Neuronal stem cell (in vitro differentiated cells): ENCODE data around the gene USP30.
"Not testable (repeated sequence)": the region's sequence is repeated elsewhere in the genome, so short reads cannot be mapped to it uniquely, and the experiment has no call there.

Experiments used
- DNase-seq: peaks from one replicate; pipeline ENCODE4 v3.0.0-alpha.2; 2013; ENCODE audit warnings: low spot score
- H2AFZ ChIP-seq: one replicate; pipeline ENCODE4 v1.6.1; 2013; ENCODE audit warnings: mild to moderate bottlenecking, low read length, inconsistent platforms
- H2AK5ac ChIP-seq: 2 replicates; pipeline ENCODE4 v1.6.1; 2013; ENCODE audit warnings: low read depth, mild to moderate bottlenecking, inconsistent platforms, low read length, moderate library complexity, mixed read lengths
- H2BK120ac ChIP-seq: 2 replicates; pipeline ENCODE4 v1.6.1; 2013; ENCODE audit warnings: low read depth, mild to moderate bottlenecking, inconsistent platforms, low read length, moderate library complexity, mixed read lengths
- H2BK12ac ChIP-seq: one replicate; pipeline ENCODE4 v1.6.1; 2013; ENCODE audit warnings: low read length, inconsistent platforms
- H2BK15ac ChIP-seq: 2 replicates; pipeline ENCODE4 v1.6.1; 2013; ENCODE audit warnings: mild to moderate bottlenecking, low read length, inconsistent platforms, mixed read lengths
- H2BK5ac ChIP-seq: one replicate; pipeline ENCODE4 v1.6.1; 2013; ENCODE audit warnings: inconsistent platforms, mild to moderate bottlenecking, low read length, moderate library complexity
- H3K14ac ChIP-seq: one replicate; pipeline ENCODE4 v1.6.1; 2013; ENCODE audit warnings: low read length, inconsistent platforms
- H3K18ac ChIP-seq: 2 replicates; pipeline ENCODE4 v1.6.1; 2013; ENCODE audit warnings: low read length, inconsistent platforms
- H3K23ac ChIP-seq: 2 replicates; pipeline ENCODE4 v1.6.1; 2013; ENCODE audit warnings: low read depth, mild to moderate bottlenecking, mixed read lengths, low read length, inconsistent platforms; ENCODE audit not compliant: poor library complexity
- H3K27ac ChIP-seq: replicated peaks from 3 replicates; pipeline ENCODE4 v1.5.1; 2013; ENCODE audit warnings: low read length, inconsistent platforms
- H3K27me3 ChIP-seq, 3 experiments: 2 replicates each; pipeline ENCODE4 v1.6.1; 2013; ENCODE audit warnings: low read length in 3 of 3, mild to moderate bottlenecking in 2 of 3, inconsistent platforms in 1 of 3, low read depth in 1 of 3, mixed read lengths in 1 of 3, moderate library complexity in 1 of 3; ENCODE audit not compliant: control insufficient read depth in 3 of 3, insufficient read depth in 3 of 3
- H3K36me3 ChIP-seq, 2 donors: replicated peaks in 1 of 2; 2 replicates each; pipeline ENCODE4 v1.6.1; 2013; ENCODE audit warnings: low read length in 2 of 2; ENCODE audit not compliant: control insufficient read depth in 2 of 2, insufficient read depth in 2 of 2
- H3K4ac ChIP-seq: 2 replicates; pipeline ENCODE4 v1.6.1; 2013; ENCODE audit warnings: inconsistent platforms, mild to moderate bottlenecking, low read length, moderate library complexity
- H3K4me1 ChIP-seq, 2 donors: 1 replicate in 1 of 2; 2 replicates in 1 of 2; pipeline ENCODE4 v1.6.1; 2013; ENCODE audit warnings: low read length in 2 of 2, low read depth in 1 of 2; ENCODE audit not compliant: control insufficient read depth in 2 of 2, insufficient read depth in 1 of 2
- H3K4me2 ChIP-seq: one replicate; pipeline ENCODE4 v1.6.1; 2013; ENCODE audit warnings: mild to moderate bottlenecking, low read length, inconsistent platforms; ENCODE audit not compliant: insufficient read depth, poor library complexity, severe bottlenecking
- H3K4me3 ChIP-seq, 2 donors: 2 replicates each; pipeline ENCODE4 v1.5.1; 2013; ENCODE audit warnings: low read length in 2 of 2, mild to moderate bottlenecking in 2 of 2, inconsistent platforms in 1 of 2, moderate library complexity in 1 of 2
- H3K79me1 ChIP-seq: one replicate; pipeline ENCODE4 v1.6.1; 2013; ENCODE audit warnings: low read depth, mild to moderate bottlenecking, inconsistent platforms, low read length, moderate library complexity
- H3K9ac ChIP-seq: one replicate; pipeline ENCODE4 v1.6.1; 2013; ENCODE audit warnings: mild to moderate bottlenecking, low read depth, low read length, inconsistent platforms; ENCODE audit not compliant: poor library complexity
- H3K9me3 ChIP-seq, 2 donors: replicated peaks in 1 of 2; 2 replicates each; pipeline versions ENCODE3 to v1.6.1; 2013; ENCODE audit warnings: low read length in 2 of 2, mild to moderate bottlenecking in 2 of 2, inconsistent platforms in 1 of 2, low read depth in 1 of 2, mixed read lengths in 1 of 2, moderate library complexity in 1 of 2; ENCODE audit not compliant: control insufficient read depth in 2 of 2, insufficient read depth in 1 of 2
- H4K8ac ChIP-seq: one replicate; pipeline ENCODE4 v1.6.1; 2013; ENCODE audit warnings: low read depth, mild to moderate bottlenecking, inconsistent platforms, low read length, moderate library complexity
- H4K91ac ChIP-seq: one replicate; pipeline ENCODE4 v1.6.1; 2013; ENCODE audit warnings: low read length, low read depth, mild to moderate bottlenecking, inconsistent platforms; ENCODE audit not compliant: poor library complexity
- WGBS, 2 donors: extraction: QIAGEN DNeasy Blood & Tissue Kit; methylation state at CpG; one replicate each; pipeline ENCODE4 v1.1.7; 2013; ENCODE audit warnings: missing lambda C conversion rate in 2 of 2, mixed read lengths in 1 of 2; ENCODE audit not compliant: insufficient read length in 2 of 2, insufficient replicate concordance in 1 of 2; ENCODE audit errors: extremely low coverage in 2 of 2; 5-methylcytosine and 5-hydroxymethylcytosine counted together

The USP30 gene

DNA sequence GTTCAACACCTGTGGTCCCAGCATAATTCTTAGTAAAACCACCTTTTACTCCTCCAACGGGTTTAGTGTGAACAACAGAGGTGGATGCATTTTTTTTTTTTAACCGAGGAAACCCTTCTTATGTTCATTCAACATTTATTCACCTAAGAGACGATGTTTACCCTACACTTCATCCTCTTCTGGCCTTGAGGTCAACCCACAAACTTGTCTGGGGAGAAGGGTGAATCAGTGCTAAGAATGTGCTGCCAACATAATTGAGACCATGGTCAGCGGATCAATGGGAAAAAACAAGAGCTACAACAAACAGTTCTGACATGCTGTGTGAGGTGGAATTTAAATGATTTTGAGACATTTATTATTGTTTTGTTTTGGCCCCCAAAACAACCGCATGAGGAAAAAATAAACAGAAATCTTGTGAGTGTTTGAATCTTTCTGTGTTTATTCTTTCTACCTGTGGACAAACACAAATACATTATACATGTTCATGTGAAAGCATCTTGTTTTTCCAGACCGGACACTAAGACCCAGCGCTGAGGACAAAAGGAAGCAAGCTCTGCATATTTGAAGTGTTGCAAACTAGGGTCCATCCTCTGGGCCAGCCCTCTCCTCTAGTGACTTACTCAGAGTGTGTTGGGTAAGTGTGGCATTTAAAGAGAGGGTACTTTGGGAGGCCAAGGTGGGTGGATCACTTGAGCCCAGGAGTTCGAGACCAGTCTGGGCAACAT, 5.1 kb upstream of the USP30 start:
- DNase-seq, result no peak
- no peak overlapping the region for H3K4me3 ChIP-seq
- no CpG with 5 or more reads among the region's 8 CpGs for WGBS, 2 donors
- no peak overlapping the region for H3K4ac ChIP-seq
- no peak overlapping the region for H2BK5ac ChIP-seq
- H4K91ac ChIP-seq, result no peak overlapping the region
- H3K18ac ChIP-seq, result no peak overlapping the region
- no peak overlapping the region for H3K4me2 ChIP-seq
- H2AFZ ChIP-seq, result no peak overlapping the region
- no peak overlapping the region for H2AK5ac ChIP-seq
- H3K27ac ChIP-seq, result no peak overlapping the region
- no peaks in the 10 kb centered on the region for H3K36me3 ChIP-seq
- H3K27me3 ChIP-seq, result peaks cover 0 to 2% (median 0%) of the 10 kb centered on the region in 3 experiments
- H2BK120ac ChIP-seq, result no peak overlapping the region
- peaks cover 0 to 4% of the 10 kb centered on the region in 2 donors for H3K4me1 ChIP-seq
- H3K9ac ChIP-seq, result no peak overlapping the region
- no peak overlapping the region for H2BK12ac ChIP-seq
- H2BK15ac ChIP-seq, result no peak overlapping the region
- no peak overlapping the region for H3K14ac ChIP-seq
- no peak overlapping the region for H4K8ac ChIP-seq
- no peaks in the 10 kb centered on the region for H3K79me1 ChIP-seq
- H3K23ac ChIP-seq, result no peak overlapping the region
- no peaks in the 10 kb centered on the region for H3K9me3 ChIP-seq

DNA sequence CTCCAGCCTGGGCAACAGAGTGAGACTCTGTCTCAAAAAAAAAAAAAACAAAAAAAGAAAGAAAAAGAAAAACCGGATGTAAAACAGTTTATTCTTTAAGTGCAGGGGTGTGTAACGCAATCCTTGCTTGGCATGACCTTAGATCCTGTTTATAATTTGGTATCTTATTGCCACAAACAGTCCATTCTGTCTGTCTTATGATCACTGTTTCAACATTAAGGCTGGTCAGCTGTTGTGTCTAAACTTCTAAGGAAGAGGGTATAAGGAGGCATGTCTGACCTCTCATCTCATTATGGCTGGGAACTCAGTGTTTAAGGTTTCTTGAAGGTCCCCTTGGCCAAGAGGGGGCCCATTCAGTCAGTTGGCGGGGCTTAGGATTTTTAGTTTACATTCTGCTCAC, 3.7 kb upstream of the USP30 start:
- H2AK5ac ChIP-seq, H3K79me1 ChIP-seq, H4K8ac ChIP-seq, H3K4me3 ChIP-seq, H2BK120ac ChIP-seq, H2BK15ac ChIP-seq, H3K4ac ChIP-seq, H3K27me3 ChIP-seq, H2BK12ac ChIP-seq, H2AFZ ChIP-seq, H3K4me2 ChIP-seq, H3K23ac ChIP-seq, H3K27ac ChIP-seq, H4K91ac ChIP-seq, H3K9ac ChIP-seq, H2BK5ac ChIP-seq, H3K18ac ChIP-seq, H3K14ac ChIP-seq, DNase-seq, H3K36me3 ChIP-seq, H3K9me3 ChIP-seq: not testable (repeated sequence)
- no CpG with 5 or more reads among the region's 3 CpGs for whole genome bisulfite sequencing, 2 donors
- H3K4me1 ChIP-seq, result peaks cover 4 to 10% of the 10 kb centered on the region in 2 donors

DNA sequence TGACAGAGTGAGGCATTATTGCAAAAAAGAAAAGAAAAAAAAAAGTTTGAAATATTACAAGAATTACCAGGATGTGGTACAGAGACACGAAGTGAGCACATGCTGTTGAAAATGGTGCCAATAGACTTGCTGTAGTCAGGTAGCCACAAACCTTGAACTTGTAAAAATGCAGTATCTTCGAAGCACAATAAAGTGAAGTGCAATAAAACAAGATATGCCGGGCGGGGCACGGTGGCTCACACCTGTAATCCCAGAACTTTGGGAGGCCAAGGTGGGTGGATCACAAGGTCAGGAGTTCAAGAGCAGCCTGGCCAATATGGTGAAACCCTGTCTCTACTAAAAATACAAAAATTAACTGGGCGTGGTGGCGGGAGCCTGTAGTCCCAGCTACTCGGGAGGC, 2.6 kb upstream of the USP30 start:
- H3K14ac ChIP-seq, H4K8ac ChIP-seq, H3K36me3 ChIP-seq, H3K79me1 ChIP-seq, H3K9ac ChIP-seq, DNase-seq, H3K9me3 ChIP-seq, H2BK5ac ChIP-seq, H3K4me3 ChIP-seq, H3K27ac ChIP-seq, H2BK120ac ChIP-seq, H2BK12ac ChIP-seq, H3K27me3 ChIP-seq, H4K91ac ChIP-seq, H3K4ac ChIP-seq, H3K18ac ChIP-seq, H2BK15ac ChIP-seq, H2AFZ ChIP-seq, H3K23ac ChIP-seq, H2AK5ac ChIP-seq, H3K4me2 ChIP-seq: not testable (repeated sequence)
- H3K4me1 ChIP-seq, result peaks cover 4 to 12% of the 10 kb centered on the region in 2 donors
- WGBS, 2 donors, result no CpG with 5 or more reads among the region's 8 CpGs

DNA sequence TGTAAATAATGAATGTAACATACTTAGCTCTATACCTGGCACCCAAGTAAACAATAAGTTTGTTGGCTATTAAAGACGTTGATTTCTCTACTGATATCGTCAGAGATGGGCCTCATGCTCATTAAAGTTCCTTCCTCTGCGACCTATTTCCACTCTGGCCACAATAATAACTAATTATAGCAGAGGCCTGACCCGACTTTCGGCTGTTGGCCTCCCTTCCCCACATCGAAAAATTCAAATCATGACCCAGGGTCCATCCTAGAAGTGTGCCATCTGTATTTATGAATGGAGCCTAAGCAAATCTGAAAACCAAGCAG, 321 bp upstream of the USP30 start:
- Histone ChIP-seq H2BK120ac (no peak overlapping the region), H2BK15ac (no peak overlapping the region), H3K18ac (no peak overlapping the region), H3K4ac (no peak overlapping the region), H3K9ac (no peak overlapping the region), H3K14ac (no peak overlapping the region), H3K23ac (no peak overlapping the region), H3K9me3 (no peaks in the 10 kb centered on the region), H2BK12ac (no peak overlapping the region), H4K91ac (no peak overlapping the region), H3K27me3 (no peaks in the 10 kb centered on the region), H2BK5ac (peak overlapping the region; percentile 93), H3K4me1 (peaks cover 4 to 12% of the 10 kb centered on the region in 2 donors), H3K79me1 (peaks cover 4% of the 10 kb centered on the region), H3K4me2 (peak overlapping the region; percentile 51), H3K36me3 (peaks cover 0 to 2% of the 10 kb centered on the region in 2 donors), H2AK5ac (no peak overlapping the region), H4K8ac (no peak overlapping the region), H3K27ac (no peak overlapping the region), H2AFZ (peak overlapping the region; percentile 99), H3K4me3 (peak overlapping the region; percentile 31 to 99)
- WGBS, 2 donors, result no CpG with 5 or more reads among the region's 6 CpGs
- DNase-seq, result no peak
